ENCODE data around the gene ABI1.

ABI1 gene

GRCh38 chr10:26855186-26855585 is 5.6 kb downstream of the ABI1 start:
- DNase-seq (ENCODE audit: extremely low read depth in 1 of 2, low read depth in 1 of 2): no peak

DNA sequence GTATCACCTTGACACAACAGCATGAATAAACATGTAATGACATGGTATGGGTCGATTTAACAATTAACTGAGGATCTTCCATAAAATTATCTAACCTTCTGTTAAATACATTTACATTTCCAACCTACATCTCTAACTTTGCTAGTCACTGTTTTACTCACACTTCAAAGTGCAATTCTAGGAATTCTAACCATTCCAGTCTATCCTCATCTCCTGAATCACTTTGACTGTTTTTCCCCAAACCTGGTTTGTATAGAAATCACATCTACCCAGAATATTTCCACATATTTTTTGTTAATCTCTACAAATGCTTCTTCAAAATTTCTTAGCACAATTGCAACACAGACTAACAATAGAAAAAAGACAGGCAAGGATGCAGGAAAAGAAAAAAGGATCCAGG is 6.2 kb downstream of the ABI1 start:
- DNase-seq (ENCODE audit: extremely low read depth in 1 of 2, low read depth in 1 of 2): no peak

DNA sequence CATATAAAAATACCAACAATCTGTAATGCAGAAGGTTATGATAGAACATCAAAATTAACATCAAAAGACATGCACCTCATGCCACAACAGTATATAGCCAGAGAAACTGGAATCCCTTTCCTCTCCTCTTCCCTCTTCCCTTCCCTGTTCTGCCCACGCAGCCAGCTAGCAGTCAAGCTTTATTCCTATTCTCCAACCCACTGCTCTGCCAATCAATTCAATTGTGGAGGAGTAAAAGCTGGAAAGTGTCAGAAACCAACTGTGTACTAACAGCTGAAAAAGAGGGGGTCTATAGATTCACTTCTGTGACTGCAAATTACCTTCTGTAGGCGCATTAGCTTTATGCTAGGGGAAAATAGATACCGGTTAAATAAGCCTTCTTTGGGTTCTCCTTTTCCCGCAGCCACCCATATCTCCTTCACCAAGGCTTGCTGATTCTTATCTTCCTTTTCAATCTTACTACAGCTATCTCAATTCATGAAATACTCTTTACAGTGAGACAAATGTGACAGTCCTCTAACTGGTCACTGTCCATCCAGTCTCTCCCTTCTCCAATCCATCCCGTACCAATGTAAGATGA is 16.3 kb downstream of the ABI1 start:
- DNase-seq (ENCODE audit: extremely low read depth in 1 of 2, low read depth in 1 of 2): no peak

- no peak for DNase-seq (ENCODE audit: extremely low read depth in 1 of 2, low read depth in 1 of 2)
Measured at GRCh38 chr10:26843736-26844135, 17.0 kb downstream of the ABI1 start.

- DNase-seq (ENCODE audit: extremely low read depth in 1 of 2, low read depth in 1 of 2): no peak
Measured at GRCh38 chr10:26841733-26842317, 18.9 kb downstream of the ABI1 start.

- DNase-seq (ENCODE audit: extremely low read depth in 1 of 2, low read depth in 1 of 2): no peak
Measured at GRCh38 chr10:26840938-26841732, 19.6 kb downstream of the ABI1 start.

GRCh38 chr10:26839966-26840627 is 20.7 kb downstream of the ABI1 start:
- DNase-seq (ENCODE audit: extremely low read depth in 1 of 2, low read depth in 1 of 2): no peak

DNA sequence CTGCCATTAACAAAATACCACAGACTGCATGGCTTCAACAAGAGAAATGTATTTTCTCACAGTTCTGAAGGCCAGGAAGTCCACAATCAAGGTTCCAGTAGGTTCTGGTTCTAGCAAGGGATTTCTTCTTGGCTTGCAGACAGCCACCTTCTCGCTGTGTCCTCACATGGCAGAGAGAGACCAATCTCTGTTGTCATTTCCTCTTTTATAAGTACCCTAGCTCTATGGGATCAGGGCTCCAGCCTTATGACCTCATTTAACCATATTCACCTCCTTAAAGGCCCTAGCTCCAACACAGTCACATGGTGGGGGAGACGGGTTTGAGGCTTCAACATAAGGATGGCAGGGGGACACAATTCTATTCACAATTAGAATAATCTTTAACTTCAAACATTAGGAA is 23.6 kb downstream of the ABI1 start:
- DNase-seq (ENCODE audit: extremely low read depth in 1 of 2, low read depth in 1 of 2): no peak

GRCh38 chr10:26835025-26835424 is 25.7 kb downstream of the ABI1 start:
- DNase-seq (ENCODE audit: extremely low read depth in 1 of 2, low read depth in 1 of 2): no peak

DNA sequence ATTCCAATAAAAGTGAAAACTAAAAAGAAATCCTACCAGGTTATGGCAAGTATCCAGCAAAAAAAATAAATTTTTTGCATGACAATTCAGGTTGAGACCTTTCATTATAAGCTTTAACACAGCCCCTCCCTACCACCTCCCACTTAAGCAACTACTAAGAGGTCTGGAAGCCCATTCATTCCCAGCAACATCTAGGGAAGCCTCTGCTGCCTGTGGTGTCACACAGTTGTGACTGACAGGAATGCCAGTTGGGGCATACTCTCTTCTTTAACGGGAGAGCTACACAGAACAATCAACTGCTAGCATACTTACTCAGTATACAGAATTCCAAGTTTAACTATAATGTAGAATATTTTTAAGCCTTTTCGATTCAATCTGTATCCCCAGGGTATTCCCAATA is 27.8 kb downstream of the ABI1 start:
- DNase-seq (ENCODE audit: extremely low read depth in 1 of 2, low read depth in 1 of 2): no peak

GRCh38 chr10:26831936-26832335 is 28.8 kb downstream of the ABI1 start:
- DNase-seq (ENCODE audit: extremely low read depth in 1 of 2, low read depth in 1 of 2): no peak

DNA sequence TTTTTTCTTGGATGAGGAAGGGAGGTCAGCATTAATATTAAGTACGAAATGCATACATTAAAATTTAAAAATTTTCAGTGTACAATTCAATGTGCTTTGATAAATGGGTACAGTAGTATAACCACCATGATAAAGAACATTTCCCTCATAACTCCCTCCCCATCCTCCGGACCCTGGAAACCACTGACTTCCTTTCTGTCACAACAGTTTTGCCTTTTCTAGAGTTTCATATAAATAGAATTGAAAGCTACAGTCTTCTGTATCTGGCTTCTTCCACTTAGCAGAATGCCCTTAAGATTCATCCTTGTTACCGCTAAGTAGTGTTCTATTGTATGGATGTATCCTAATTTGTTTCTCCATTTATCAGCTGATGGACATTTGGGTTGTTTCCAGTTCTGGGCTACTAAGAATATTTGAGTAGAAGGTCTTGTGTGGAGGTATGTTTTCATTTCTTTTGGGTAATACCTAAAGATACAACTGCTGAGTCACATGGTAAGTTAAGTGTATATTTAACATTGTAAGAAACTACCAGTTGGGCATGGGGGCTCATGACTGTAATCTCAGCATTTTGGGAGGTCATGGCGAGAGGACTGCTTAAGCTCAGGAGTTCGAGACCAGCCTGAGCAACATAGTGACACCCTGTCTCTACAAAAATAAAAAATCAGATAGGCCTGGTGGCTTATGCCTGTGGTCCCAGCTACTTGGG is 30.8 kb downstream of the ABI1 start:
- no peak for DNase-seq (ENCODE audit: extremely low read depth in 1 of 2, low read depth in 1 of 2)

- no peak for DNase-seq (ENCODE audit: extremely low read depth in 1 of 2, low read depth in 1 of 2)
Measured at GRCh38 chr10:26824015-26824690, 36.6 kb downstream of the ABI1 start.

DNA sequence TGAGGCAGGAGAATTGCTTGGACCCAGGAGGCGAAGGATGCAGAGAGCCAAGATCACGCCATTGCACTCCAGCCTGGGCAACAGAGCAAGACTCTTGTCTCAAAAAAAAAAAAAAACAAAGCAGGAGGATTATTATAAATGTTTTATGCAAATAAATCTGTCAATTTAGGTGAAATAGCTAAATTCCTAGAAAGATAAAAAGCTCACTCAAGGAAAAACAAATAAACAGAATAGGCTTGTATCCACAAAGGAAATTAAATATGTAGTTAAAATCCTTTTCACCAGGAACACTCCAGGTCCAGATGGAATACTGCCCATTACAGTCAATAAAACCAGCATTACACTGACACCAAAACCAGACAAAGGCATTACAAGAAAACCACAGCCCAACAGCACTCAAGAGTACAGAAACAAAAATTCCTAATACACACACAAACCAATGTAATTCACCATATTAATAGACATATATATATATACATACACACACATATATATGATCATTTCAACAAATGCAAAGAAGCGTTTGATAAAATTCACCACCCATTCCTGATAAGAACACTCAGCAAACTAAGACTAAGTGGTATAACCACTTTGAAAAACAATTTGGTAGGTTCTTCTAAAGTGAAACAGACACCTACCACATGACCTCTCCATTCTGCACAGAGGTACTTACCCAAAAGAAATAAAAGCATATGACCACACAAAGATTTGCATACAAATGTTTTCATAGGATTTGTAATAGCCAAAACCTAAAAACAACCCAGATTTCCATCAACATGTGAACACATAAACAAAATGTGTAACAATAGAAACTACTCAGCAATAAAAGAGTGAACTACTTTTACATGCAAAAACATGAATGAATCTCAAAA is 38.8 kb downstream of the ABI1 start:
- DNase-seq (ENCODE audit: extremely low read depth in 1 of 2, low read depth in 1 of 2): no peak

- no peak for DNase-seq (ENCODE audit: extremely low read depth in 1 of 2, low read depth in 1 of 2)
Measured at GRCh38 chr10:26815500-26815899, 45.3 kb downstream of the ABI1 start.

DNA sequence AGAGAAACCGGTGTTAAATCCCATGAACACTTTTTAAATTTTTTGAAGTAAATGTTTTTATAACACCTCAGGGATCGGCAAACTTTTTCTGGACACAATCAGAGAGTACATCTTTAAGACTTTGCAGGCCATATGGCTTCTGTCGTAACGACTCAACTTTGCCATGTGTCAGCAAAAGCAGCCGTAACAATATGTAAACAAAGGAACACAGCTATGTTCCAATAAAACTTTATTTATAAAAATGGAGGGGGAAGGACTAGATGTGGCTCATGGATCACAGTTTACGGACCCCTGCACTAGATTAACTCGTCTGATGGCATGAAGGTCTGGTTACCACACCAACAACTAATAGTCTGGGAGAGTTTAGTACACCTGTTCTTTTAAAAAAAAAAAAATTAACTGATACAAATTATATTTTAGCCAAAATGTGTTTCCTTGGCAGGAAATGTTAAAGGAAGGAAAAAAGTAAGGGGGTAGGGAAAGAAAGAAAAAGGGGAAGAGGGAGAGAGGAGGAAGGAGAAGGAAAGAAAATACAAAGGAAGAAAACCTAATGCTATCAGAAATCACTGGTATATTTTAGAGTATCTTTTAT is 50.2 kb downstream of the ABI1 start:
- no peak for DNase-seq (ENCODE audit: extremely low read depth in 1 of 2, low read depth in 1 of 2)

DNA sequence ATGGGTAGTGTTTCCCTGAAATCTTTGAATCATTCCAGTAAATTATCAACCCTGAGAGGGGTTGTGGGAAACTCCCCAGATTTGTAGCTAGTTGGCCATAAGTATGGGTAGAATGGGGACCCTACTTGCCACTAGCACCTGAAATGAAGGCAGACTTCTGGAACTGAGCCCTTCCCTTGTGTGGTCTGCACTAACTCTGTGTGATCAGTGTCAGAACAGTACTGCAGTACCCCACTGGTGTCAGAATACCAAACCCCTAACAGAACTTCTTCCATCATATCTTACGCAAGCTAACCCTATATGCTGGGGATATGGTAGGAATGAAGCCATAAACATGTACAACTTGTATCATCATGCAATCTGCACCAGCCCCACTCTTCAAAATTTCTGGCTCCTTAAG is 50.8 kb downstream of the ABI1 start:
- no peak for DNase-seq (ENCODE audit: extremely low read depth in 1 of 2, low read depth in 1 of 2)

- DNase-seq (ENCODE audit: extremely low read depth in 1 of 2, low read depth in 1 of 2): no peak
Measured at GRCh38 chr10:26807532-26807931, 53.2 kb downstream of the ABI1 start.

- no peak for DNase-seq (ENCODE audit: extremely low read depth in 1 of 2, low read depth in 1 of 2)
Measured at GRCh38 chr10:26806557-26806956, 54.2 kb downstream of the ABI1 start.
